PFSK-1 (cell line): Measurements from ENCODE around the gene TMEM132D.

ENCODE experiments used
- FOXP2 ChIP-seq: optimal IDR thresholded peaks from 2 replicates; pipeline ENCODE3; 2011; ENCODE audit warnings: borderline replicate concordance, control low read depth, inconsistent platforms; ENCODE audit not compliant: insufficient read depth; ENCODE audit errors: extremely low read length, extremely low read depth
- POLR2AphosphoS5 ChIP-seq: IDR thresholded peaks from 2 replicates; pipeline ENCODE4 v1.6.1; 2012; ENCODE audit warnings: low read depth, mild to moderate bottlenecking, control low read depth, low read length, moderate library complexity
- SIN3A ChIP-seq: IDR thresholded peaks from 2 replicates; pipeline ENCODE4 v1.6.1; 2012; ENCODE audit warnings: mild to moderate bottlenecking, low read length, moderate library complexity, borderline replicate concordance; ENCODE audit not compliant: insufficient read depth
- TAF1 ChIP-seq: IDR thresholded peaks from 2 replicates; pipeline ENCODE4 v1.6.1; 2012; ENCODE audit warnings: low read length, control low read depth, borderline replicate concordance; ENCODE audit not compliant: insufficient read depth
- TF ChIP-seq, protein P1 (sequence below), 2 experiments: IDR thresholded peaks; 2 replicates each; pipeline versions ENCODE4 v1.6.1 to v1.8.0; 2011 to 2012; ENCODE audit warnings: low read depth in 2 of 2, low read length in 2 of 2, control low read depth in 1 of 2, inconsistent platforms in 1 of 2, mild to moderate bottlenecking in 1 of 2, moderate library complexity in 1 of 2; ENCODE audit not compliant: insufficient read depth in 1 of 2

Gene TMEM132D

GRCh38 chr12:129161511-129161910, 742.3 kb downstream of the TMEM132D start:
- TF ChIP-seq TAF1 = no peak
- no peak for TF ChIP-seq FOXP2
- TF ChIP-seq POLR2AphosphoS5 = no peak
- TF ChIP-seq, protein P1, sequence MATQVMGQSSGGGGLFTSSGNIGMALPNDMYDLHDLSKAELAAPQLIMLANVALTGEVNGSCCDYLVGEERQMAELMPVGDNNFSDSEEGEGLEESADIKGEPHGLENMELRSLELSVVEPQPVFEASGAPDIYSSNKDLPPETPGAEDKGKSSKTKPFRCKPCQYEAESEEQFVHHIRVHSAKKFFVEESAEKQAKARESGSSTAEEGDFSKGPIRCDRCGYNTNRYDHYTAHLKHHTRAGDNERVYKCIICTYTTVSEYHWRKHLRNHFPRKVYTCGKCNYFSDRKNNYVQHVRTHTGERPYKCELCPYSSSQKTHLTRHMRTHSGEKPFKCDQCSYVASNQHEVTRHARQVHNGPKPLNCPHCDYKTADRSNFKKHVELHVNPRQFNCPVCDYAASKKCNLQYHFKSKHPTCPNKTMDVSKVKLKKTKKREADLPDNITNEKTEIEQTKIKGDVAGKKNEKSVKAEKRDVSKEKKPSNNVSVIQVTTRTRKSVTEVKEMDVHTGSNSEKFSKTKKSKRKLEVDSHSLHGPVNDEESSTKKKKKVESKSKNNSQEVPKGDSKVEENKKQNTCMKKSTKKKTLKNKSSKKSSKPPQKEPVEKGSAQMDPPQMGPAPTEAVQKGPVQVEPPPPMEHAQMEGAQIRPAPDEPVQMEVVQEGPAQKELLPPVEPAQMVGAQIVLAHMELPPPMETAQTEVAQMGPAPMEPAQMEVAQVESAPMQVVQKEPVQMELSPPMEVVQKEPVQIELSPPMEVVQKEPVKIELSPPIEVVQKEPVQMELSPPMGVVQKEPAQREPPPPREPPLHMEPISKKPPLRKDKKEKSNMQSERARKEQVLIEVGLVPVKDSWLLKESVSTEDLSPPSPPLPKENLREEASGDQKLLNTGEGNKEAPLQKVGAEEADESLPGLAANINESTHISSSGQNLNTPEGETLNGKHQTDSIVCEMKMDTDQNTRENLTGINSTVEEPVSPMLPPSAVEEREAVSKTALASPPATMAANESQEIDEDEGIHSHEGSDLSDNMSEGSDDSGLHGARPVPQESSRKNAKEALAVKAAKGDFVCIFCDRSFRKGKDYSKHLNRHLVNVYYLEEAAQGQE (IDR thresholded peaks at IDR 0.05; ENCODE audit: insufficient read depth in 1 of 2, low read depth in 2 of 2, low read length in 2 of 2) = no peak
- no peak for TF ChIP-seq SIN3A

GRCh38 chr12:129160282-129160681, 743.5 kb downstream of the TMEM132D start:
- TF ChIP-seq SIN3A (no peak), FOXP2 (no peak), POLR2AphosphoS5 (no peak), TAF1 (no peak)
- TF ChIP-seq, protein P1 (IDR thresholded peaks at IDR 0.05; ENCODE audit: insufficient read depth in 1 of 2, low read depth in 2 of 2, low read length in 2 of 2) = no peak

DNA sequence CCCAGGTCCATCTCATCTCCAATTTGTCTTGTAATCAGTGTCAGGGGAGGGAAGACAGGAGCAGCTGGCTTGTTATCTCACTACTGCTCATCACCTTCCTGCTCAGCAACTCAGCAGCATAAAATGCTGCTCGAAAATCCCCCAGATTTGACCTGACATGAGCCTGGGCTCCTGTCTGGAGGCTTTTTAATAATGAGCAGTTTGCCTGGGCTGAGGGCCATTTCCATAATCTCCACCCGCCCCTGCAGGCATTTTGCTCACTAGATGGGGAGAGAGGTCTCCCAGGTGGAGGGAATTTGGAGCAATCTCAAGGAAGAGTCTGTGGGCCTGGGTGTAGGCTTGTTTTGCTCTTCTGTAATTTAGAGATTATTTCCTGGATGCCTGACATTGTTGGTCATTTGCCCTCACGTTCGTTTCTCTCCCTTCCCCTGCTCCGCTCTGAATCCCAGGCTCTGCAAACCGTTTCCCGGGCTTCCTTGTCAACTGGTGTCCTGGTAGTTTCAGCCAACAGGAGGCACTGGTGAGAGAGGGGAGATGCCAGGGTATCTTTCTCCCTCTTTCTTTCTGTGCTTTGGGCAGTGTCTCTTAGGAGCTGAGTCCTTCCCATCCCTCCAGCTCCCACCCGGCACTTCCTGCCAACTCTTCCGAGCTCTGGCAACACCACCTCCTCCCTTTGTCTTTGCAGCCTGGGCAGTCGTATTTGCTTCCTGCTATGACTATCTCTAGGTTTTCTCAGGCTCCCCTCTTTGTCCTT, 751.3 kb downstream of the TMEM132D start:
- TF ChIP-seq FOXP2 (no peak), POLR2AphosphoS5 (no peak), SIN3A (no peak), TAF1 (no peak)
- TF ChIP-seq, protein P1 (IDR thresholded peaks at IDR 0.05; ENCODE audit: insufficient read depth in 1 of 2, low read depth in 2 of 2, low read length in 2 of 2) = no peak

- TF ChIP-seq SIN3A (no peak), TAF1 (no peak), FOXP2 (no peak), POLR2AphosphoS5 (no peak)
These were observed 753.1 kb downstream of the TMEM132D start for GRCh38 chr12:129150721-129151120.

DNA sequence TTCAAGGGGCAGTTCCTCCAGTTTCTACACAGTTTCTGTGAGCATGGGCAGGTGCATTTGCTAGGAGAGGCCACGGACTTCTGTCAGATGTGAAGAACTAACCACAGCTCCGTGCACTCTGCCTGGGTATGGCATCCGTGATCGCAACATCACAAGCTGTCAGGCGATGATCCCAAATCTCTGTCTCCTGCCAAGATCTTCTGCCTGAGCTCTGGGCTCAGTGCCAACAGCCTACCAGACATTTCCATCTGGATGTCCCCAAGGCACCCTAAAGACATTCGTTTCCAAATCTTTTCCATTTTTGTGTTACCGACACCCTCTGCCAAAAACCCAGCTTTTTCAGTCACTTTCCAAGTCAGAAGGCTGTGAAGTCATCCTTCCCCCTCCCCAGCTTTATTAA, 758.4 kb downstream of the TMEM132D start:
- TF ChIP-seq TAF1 (no peak), POLR2AphosphoS5 (no peak), SIN3A (no peak), FOXP2 (no peak)
- TF ChIP-seq, protein P1 (IDR thresholded peaks at IDR 0.05; ENCODE audit: insufficient read depth in 1 of 2, low read depth in 2 of 2, low read length in 2 of 2) = no peak
